ENCODE measurements around the gene TRMT112. TPM values are rescaled to one million over a fixed set of nuclear protein-coding genes. Genes with fewer than 3 reads are reported as not detected.

Gene TRMT112
- total and polyA plus RNA-seq, 10 of the 15 experiments (the other 5 are each of a cell fraction or from before 2014, with no cell fraction given): 212 to 455 (median 308) TPM

DNA sequence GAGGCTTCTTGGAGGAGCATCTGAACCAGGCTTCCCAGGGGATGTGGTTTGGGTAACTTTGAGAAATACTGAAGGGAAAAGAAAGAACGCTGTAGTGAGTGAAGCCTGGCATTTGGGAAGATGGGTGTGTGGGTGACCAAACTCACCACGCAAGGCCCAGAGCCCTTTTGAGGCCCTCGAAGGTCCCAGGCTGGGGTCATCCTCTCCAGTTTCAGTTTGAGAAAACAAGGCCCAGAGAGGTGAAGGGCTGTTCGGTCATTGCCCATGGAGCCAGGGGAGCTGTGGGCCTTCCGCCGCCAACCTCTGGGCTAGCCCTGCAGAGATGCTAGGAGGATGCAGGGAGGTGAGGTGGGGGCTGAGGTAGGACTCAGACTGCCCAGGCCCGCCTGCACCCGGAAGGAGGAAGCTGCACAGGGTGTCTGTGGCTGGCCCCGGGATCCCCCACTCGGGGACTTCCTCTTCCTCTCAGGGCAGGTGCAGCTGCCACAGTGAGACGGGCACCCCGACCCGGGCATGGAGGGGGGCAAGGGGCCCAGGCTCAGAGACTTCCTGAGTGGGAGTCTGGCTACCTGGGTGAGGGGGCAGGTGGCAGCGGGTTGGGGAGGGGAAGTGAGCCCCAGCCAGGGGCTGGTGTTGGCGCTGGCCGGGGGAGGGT, 22.5 kb upstream of the TRMT112 start, which contains the start of gene CCDC88B (continued):
- 0 out of 2 replicates have a peak, but pooled peaks have one; percentile 32 for TF ChIP-seq ESRRA (IDR thresholded peaks at IDR 0.05; ENCODE audit: low read length)
- no peak for TF ChIP-seq ZSCAN29 (IDR thresholded peaks at IDR 0.05)
- no peak for TF ChIP-seq FOXM1 (IDR thresholded peaks at IDR 0.05; ENCODE audit: low read depth, low read length)
- no peak for TF ChIP-seq FOXK2 (IDR thresholded peaks at IDR 0.05)
- TF ChIP-seq, protein P1, sequence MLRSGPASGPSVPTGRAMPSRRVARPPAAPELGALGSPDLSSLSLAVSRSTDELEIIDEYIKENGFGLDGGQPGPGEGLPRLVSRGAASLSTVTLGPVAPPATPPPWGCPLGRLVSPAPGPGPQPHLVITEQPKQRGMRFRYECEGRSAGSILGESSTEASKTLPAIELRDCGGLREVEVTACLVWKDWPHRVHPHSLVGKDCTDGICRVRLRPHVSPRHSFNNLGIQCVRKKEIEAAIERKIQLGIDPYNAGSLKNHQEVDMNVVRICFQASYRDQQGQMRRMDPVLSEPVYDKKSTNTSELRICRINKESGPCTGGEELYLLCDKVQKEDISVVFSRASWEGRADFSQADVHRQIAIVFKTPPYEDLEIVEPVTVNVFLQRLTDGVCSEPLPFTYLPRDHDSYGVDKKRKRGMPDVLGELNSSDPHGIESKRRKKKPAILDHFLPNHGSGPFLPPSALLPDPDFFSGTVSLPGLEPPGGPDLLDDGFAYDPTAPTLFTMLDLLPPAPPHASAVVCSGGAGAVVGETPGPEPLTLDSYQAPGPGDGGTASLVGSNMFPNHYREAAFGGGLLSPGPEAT (IDR thresholded peaks at IDR 0.05; ENCODE audit: low read depth): peak; percentile 72
- TF ChIP-seq TARDBP (IDR thresholded peaks at IDR 0.05; ENCODE audit: borderline replicate concordance): no peak
- TF ChIP-seq, protein P2, sequence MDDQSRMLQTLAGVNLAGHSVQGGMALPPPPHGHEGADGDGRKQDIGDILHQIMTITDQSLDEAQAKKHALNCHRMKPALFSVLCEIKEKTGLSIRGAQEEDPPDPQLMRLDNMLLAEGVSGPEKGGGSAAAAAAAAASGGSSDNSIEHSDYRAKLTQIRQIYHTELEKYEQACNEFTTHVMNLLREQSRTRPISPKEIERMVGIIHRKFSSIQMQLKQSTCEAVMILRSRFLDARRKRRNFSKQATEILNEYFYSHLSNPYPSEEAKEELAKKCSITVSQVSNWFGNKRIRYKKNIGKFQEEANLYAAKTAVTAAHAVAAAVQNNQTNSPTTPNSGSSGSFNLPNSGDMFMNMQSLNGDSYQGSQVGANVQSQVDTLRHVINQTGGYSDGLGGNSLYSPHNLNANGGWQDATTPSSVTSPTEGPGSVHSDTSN (IDR thresholded peaks at IDR 0.05; ENCODE audit: insufficient replicate concordance, low read depth, low read length): no peak
- TF ChIP-seq, protein P3, sequence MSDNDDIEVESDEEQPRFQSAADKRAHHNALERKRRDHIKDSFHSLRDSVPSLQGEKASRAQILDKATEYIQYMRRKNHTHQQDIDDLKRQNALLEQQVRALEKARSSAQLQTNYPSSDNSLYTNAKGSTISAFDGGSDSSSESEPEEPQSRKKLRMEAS (IDR thresholded peaks at IDR 0.05; ENCODE audit: low read depth, low read length): no peak
- TF ChIP-seq, protein P4, sequence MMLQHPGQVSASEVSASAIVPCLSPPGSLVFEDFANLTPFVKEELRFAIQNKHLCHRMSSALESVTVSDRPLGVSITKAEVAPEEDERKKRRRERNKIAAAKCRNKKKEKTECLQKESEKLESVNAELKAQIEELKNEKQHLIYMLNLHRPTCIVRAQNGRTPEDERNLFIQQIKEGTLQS (IDR thresholded peaks at IDR 0.05; ENCODE audit: borderline replicate concordance, extremely low read depth, low read depth, low read length): no peak
- no peak for TF ChIP-seq SMARCA5 (IDR thresholded peaks at IDR 0.05)
- TF ChIP-seq, protein P5, sequence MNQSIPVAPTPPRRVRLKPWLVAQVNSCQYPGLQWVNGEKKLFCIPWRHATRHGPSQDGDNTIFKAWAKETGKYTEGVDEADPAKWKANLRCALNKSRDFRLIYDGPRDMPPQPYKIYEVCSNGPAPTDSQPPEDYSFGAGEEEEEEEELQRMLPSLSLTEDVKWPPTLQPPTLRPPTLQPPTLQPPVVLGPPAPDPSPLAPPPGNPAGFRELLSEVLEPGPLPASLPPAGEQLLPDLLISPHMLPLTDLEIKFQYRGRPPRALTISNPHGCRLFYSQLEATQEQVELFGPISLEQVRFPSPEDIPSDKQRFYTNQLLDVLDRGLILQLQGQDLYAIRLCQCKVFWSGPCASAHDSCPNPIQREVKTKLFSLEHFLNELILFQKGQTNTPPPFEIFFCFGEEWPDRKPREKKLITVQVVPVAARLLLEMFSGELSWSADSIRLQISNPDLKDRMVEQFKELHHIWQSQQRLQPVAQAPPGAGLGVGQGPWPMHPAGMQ (IDR thresholded peaks at IDR 0.05; ENCODE audit: borderline replicate concordance): no peak
- no peak for TF ChIP-seq RCOR1 (conservative IDR thresholded peaks at IDR 0.05; ENCODE audit: low read depth, low read length)
- TF ChIP-seq, protein P6, sequence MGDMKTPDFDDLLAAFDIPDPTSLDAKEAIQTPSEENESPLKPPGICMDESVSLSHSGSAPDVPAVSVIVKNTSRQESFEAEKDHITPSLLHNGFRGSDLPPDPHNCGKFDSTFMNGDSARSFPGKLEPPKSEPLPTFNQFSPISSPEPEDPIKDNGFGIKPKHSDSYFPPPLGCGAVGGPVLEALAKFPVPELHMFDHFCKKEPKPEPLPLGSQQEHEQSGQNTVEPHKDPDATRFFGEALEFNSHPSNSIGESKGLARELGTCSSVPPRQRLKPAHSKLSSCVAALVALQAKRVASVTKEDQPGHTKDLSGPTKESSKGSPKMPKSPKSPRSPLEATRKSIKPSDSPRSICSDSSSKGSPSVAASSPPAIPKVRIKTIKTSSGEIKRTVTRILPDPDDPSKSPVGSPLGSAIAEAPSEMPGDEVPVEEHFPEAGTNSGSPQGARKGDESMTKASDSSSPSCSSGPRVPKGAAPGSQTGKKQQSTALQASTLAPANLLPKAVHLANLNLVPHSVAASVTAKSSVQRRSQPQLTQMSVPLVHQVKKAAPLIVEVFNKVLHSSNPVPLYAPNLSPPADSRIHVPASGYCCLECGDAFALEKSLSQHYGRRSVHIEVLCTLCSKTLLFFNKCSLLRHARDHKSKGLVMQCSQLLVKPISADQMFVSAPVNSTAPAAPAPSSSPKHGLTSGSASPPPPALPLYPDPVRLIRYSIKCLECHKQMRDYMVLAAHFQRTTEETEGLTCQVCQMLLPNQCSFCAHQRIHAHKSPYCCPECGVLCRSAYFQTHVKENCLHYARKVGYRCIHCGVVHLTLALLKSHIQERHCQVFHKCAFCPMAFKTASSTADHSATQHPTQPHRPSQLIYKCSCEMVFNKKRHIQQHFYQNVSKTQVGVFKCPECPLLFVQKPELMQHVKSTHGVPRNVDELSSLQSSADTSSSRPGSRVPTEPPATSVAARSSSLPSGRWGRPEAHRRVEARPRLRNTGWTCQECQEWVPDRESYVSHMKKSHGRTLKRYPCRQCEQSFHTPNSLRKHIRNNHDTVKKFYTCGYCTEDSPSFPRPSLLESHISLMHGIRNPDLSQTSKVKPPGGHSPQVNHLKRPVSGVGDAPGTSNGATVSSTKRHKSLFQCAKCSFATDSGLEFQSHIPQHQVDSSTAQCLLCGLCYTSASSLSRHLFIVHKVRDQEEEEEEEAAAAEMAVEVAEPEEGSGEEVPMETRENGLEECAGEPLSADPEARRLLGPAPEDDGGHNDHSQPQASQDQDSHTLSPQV (IDR thresholded peaks at IDR 0.05): no peak
- no peak for TF ChIP-seq RAD21 (IDR thresholded peaks at IDR 0.05; ENCODE audit: insufficient read depth, low read depth, low read length)
- 0 out of 2 replicates have a peak, but pooled peaks have one; percentile 22 for TF ChIP-seq TAF1 (IDR thresholded peaks at IDR 0.05; ENCODE audit: borderline replicate concordance, low read depth, low read length)
- peak; percentile 50; the same call in 1 of the 2 replicates for TF ChIP-seq SMAD5 (IDR thresholded peaks at IDR 0.05; ENCODE audit: low read depth)
- TF ChIP-seq HDAC6 (IDR thresholded peaks at IDR 0.05; ENCODE audit: unreplicated experiment): no peak
- no peak for TF ChIP-seq SUPT20H (IDR thresholded peaks at IDR 0.05; ENCODE audit: borderline replicate concordance, control insufficient read depth, low read depth, low read length)
- no peak for TF ChIP-seq BRCA1 (IDR thresholded peaks at IDR 0.05; ENCODE audit: low read depth, low read length)
- no peak for TF ChIP-seq HDGF (IDR thresholded peaks at IDR 0.05)
- TF ChIP-seq WRNIP1 (IDR thresholded peaks at IDR 0.05; ENCODE audit: borderline replicate concordance, low read depth, low read length): no peak
- no peak for TF ChIP-seq SP1 (IDR thresholded peaks at IDR 0.05; ENCODE audit: low read depth, low read length)

All from GM12878 (cell line).